Lower leg skin (tissue), 3 donors: Measurements from ENCODE around the gene PSMD9.

Experiments used
- CTCF ChIP-seq, 3 donors: fragments of 450-650 bp; IDR thresholded peaks; one replicate each; pipeline ENCODE4 v1.5.1; 2016; ENCODE audit warnings: antibody characterized with exemption in 3 of 3, mild to moderate bottlenecking in 3 of 3, moderate library complexity in 2 of 3
- POLR2A ChIP-seq, 2 donors: fragments of 450-650 bp; IDR thresholded peaks; one replicate each; pipeline ENCODE4 v1.6.1; 2016 to 2017; ENCODE audit warnings: antibody characterized with exemption in 2 of 2, mild to moderate bottlenecking in 1 of 2, moderate library complexity in 1 of 2

GRCh38 chr12:121849211-121849610 lies 39.4 kb upstream of the PSMD9 start:
- no peak for TF ChIP-seq POLR2A (IDR thresholded peaks at IDR 0.05)
- TF ChIP-seq CTCF (IDR thresholded peaks at IDR 0.05), result no peak
